Vein endothelial cell (primary cell): Measurements from ENCODE around the gene ZNF112. TPM values are rescaled to one million over a fixed set of nuclear protein-coding genes. Genes with fewer than 3 reads are reported as not detected.

Experiments
- small RNA-seq: library from RNA; depleted of rRNA; stranded (forward); fragments of <200 nt; gene quantifications from one replicate; pipeline ENCODE3, GENCODE V24; 2012
- total RNA-seq: library from RNA; depleted of rRNA; stranded (reverse); fragments of >200 nt; gene quantifications from 2 replicates; pipeline ENCODE4 v1.2.3, GENCODE V29; 2012

ZNF112 gene
- total RNA-seq = 6.2 and 8.2 TPM in 2 replicates

GRCh38 chr19:44356383-44357111 is at the start of gene ZNF112:
Gene ZNF112 (minus strand): TSS chr19:44356680. CDS start chr19:44340539, 16,141 bp downstream.

GRCh38 chr19:44401139-44402115 is 44.9 kb upstream of the ZNF112 start, which contains the start of gene ZNF285:
Gene ZNF285 (minus strand): TSS chr19:44401608. CDS start chr19:44397213, 4,395 bp downstream.

GRCh38 chr19:44304659-44305193 is 51.8 kb downstream of the ZNF112 start, which contains the start of gene ZNF235:
Gene ZNF235 (minus strand): TSS chr19:44305025. CDS start chr19:44303404, 1,621 bp downstream.

Small RNAs within 50 kb of the gene (small RNA-seq; reads per million reads assigned to genes)
- gene NDUFA3P1 = not detected

Other genes with a start within 250 kb of the ZNF112 start
- gene ZNF225, start 243.3 kb downstream of the ZNF112 start, total RNA-seq = 4.2 and 5.9 TPM in 2 replicates
- 9.7 and 10.5 TPM in 2 replicates for gene ZNF234, start 215.1 kb downstream of the ZNF112 start, total RNA-seq
- 10.8 and 15.0 TPM in 2 replicates for gene ZNF226, start 191.6 kb downstream of the ZNF112 start, total RNA-seq
- gene ZNF227, start 144.1 kb downstream of the ZNF112 start, total RNA-seq = 15.4 and 18.6 TPM in 2 replicates
- gene ZNF233, start 96.8 kb downstream of the ZNF112 start, total RNA-seq = 0.65 and 0.76 TPM in 2 replicates
- 4.6 and 6.3 TPM in 2 replicates for gene ZNF235, start 51.7 kb downstream of the ZNF112 start, total RNA-seq
- gene ZNF285, start 44.9 kb upstream of the ZNF112 start, total RNA-seq = 2.2 and 2.6 TPM in 2 replicates
- gene ZNF229, start 91.8 kb upstream of the ZNF112 start, total RNA-seq = 6.2 and 15.7 TPM in 2 replicates
- gene ZNF180, start 143.8 kb upstream of the ZNF112 start, total RNA-seq = 10.5 and 11.4 TPM in 2 replicates
- gene CEACAM20, start 173.0 kb upstream of the ZNF112 start, total RNA-seq = 0.10 and 0.33 TPM in 2 replicates